Measurements from ENCODE around the gene UNC45A. TPM values are rescaled to one million over a fixed set of nuclear protein-coding genes. Genes with fewer than 3 reads are reported as not detected.

UNC45A gene
- total RNA-seq, 1 donor from 2014 or later = 30.3 TPM

DNA sequence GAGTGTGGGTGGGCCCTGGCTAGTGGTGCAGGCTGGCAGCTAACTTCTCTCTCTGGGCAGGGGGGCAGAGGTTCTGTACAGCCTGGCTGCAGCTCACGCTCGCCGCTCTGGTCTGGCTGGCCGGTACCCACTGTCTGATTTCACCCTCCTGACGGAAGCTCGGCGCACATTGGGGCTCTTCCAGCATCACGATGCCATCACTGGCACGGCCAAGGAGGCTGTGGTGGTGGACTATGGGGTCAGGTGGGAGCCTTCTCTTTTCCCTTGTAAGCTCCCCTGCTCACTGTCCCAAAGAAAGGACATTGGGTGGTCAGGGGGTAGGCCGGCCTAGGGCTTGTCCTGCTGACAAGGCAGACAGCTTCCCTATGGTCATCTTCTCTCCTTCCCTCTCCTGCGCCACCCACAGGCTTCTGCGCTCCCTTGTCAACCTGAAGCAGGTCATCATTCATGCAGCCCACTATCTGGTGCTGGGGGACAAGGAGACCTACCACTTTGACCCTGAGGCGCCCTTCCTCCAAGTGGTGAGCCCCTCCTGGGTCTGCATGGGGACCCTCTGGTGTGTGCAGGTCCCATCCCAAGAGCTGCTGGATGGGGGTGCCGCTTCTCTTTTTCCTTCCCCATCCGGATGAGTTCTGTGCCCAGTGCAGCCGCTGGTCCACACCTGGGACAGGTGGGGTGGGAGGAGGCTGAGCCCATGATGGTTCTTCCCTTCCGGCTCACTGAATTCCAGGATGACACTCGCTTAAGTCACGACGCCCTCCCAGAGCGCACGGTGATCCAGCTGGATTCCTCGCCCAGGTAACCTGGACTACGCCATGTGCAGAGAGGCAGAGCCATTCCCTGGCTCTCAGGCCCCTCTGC lies 24.4 kb upstream of the UNC45A start:
- H3K9ac ChIP-seq (ENCODE audit: low read depth in 1 of 3, low read length in 3 of 3) = peak overlapping the region in 1 of 3 donors; percentile 16
- peaks cover 81 to 87% (median 84%) of the 10 kb centered on the region in 3 donors for H3K36me3 ChIP-seq (ENCODE audit: control insufficient read depth in 3 of 3, insufficient read depth in 3 of 3, low read length in 3 of 3)
- no peak overlapping the region for H3K4me3 ChIP-seq (ENCODE audit: low read length in 3 of 3)
- H3K4me1 ChIP-seq (ENCODE audit: control insufficient read depth in 3 of 3, insufficient read depth in 3 of 3, low read length in 3 of 3) = peaks cover 11 to 25% (median 24%) of the 10 kb centered on the region in 3 donors
- no peaks in the 10 kb centered on the region for H3K27me3 ChIP-seq (ENCODE audit: control insufficient read depth in 3 of 3, insufficient read depth in 3 of 3, low read length in 3 of 3)
- no peaks in the 10 kb centered on the region for H3K9me3 ChIP-seq (ENCODE audit: control insufficient read depth in 3 of 3, low read length in 3 of 3)
- no peak overlapping the region for H3K27ac ChIP-seq (ENCODE audit: low read depth, low read length)

DNA sequence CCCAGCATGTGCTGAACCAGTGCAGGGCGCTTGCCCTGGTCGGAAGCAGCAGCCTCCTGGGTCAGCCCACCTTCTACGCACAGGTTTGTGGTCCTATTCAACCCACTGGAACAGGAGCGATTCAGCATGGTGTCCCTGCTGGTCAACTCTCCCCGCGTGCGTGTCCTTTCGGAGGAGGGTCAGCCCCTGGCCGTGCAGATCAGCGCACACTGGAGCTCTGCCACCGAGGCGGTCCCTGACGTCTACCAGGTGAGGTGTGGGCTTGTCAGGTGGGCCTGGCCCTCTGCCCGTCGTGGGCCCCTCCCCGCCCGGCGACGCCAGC lies 23.8 kb upstream of the UNC45A start:
- H3K36me3 ChIP-seq (ENCODE audit: control insufficient read depth in 3 of 3, insufficient read depth in 3 of 3, low read length in 3 of 3) = peaks cover 77 to 87% (median 81%) of the 10 kb centered on the region in 3 donors
- H3K9ac ChIP-seq (ENCODE audit: low read depth in 1 of 3, low read length in 3 of 3) = no peak overlapping the region
- no peaks in the 10 kb centered on the region for H3K9me3 ChIP-seq (ENCODE audit: control insufficient read depth in 3 of 3, low read length in 3 of 3)
- H3K27me3 ChIP-seq (ENCODE audit: control insufficient read depth in 3 of 3, insufficient read depth in 3 of 3, low read length in 3 of 3) = no peaks in the 10 kb centered on the region
- H3K27ac ChIP-seq (ENCODE audit: low read depth, low read length) = no peak overlapping the region
- peaks cover 16 to 31% (median 28%) of the 10 kb centered on the region in 3 donors for H3K4me1 ChIP-seq (ENCODE audit: control insufficient read depth in 3 of 3, insufficient read depth in 3 of 3, low read length in 3 of 3)
- H3K4me3 ChIP-seq (ENCODE audit: low read length in 3 of 3) = no peak overlapping the region

DNA sequence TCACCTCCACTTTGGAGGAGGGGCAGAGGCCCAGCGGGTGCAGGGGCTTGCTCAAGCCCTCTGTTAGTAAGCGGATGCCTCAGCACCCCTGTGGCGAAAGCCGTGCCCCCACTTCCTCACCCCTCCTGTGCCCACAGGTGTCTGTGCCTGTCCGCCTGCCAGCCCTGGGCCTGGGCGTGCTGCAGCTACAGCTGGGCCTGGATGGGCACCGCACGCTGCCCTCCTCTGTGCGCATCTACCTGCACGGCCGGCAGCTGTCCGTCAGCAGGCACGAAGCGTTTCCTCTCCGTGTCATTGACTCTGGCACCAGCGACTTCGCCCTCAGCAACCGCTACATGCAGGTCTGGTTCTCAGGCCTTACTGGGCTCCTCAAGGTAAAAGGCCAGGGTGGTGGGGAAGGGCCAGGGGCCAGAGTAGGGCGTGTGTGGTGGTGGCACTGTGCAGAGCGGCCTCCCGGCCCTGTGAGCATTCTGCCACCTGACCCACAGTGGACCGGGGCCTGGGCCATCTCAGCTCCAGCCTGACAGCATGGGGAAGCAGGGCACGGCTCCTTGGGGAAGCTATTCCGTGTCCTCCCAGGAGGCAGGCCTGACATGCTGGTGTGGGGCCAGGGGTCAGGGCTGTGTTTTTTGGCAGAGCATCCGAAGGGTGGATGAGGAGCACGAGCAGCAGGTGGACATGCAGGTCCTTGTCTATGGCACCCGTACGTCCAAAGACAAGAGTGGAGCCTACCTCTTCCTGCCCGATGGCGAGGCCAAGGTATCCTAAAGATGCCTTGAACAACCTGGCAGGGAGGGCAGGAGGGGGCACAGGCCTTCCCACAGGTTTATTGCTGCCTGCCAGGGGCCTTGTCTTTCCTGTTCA lies 22.9 kb upstream of the UNC45A start:
- Histone ChIP-seq H3K4me1 (ENCODE audit: control insufficient read depth in 3 of 3, insufficient read depth in 3 of 3, low read length in 3 of 3) (peaks cover 20 to 37% (median 36%) of the 10 kb centered on the region in 3 donors), H3K27me3 (ENCODE audit: control insufficient read depth in 3 of 3, insufficient read depth in 3 of 3, low read length in 3 of 3) (no peaks in the 10 kb centered on the region), H3K9me3 (ENCODE audit: control insufficient read depth in 3 of 3, low read length in 3 of 3) (no peaks in the 10 kb centered on the region), H3K27ac (ENCODE audit: low read depth, low read length) (no peak overlapping the region), H3K4me3 (ENCODE audit: low read length in 3 of 3) (no peak overlapping the region), H3K36me3 (ENCODE audit: control insufficient read depth in 3 of 3, insufficient read depth in 3 of 3, low read length in 3 of 3) (peaks cover 75 to 87% (median 81%) of the 10 kb centered on the region in 3 donors), H3K9ac (ENCODE audit: low read depth in 1 of 3, low read length in 3 of 3) (no peak overlapping the region)

DNA sequence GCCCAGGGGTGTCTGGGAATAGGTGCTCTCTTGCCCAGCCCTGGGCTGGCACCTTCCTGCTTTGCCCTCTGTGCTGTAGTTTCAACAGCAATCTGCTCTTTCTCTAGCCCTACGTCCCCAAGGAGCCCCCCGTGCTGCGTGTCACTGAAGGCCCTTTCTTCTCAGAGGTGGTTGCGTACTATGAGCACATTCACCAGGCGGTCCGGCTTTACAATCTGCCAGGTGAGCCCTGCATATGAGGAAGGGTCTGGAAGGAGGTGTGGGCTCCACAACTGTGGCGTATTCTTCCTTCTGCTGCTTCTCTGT lies 22.4 kb upstream of the UNC45A start:
- Histone ChIP-seq H3K9me3 (ENCODE audit: control insufficient read depth in 3 of 3, low read length in 3 of 3) (no peaks in the 10 kb centered on the region), H3K4me3 (ENCODE audit: low read length in 3 of 3) (no peak overlapping the region), H3K9ac (ENCODE audit: low read depth in 1 of 3, low read length in 3 of 3) (no peak overlapping the region), H3K27ac (ENCODE audit: low read depth, low read length) (no peak overlapping the region), H3K4me1 (ENCODE audit: control insufficient read depth in 3 of 3, insufficient read depth in 3 of 3, low read length in 3 of 3) (peaks cover 20 to 40% (median 39%) of the 10 kb centered on the region in 3 donors), H3K36me3 (ENCODE audit: control insufficient read depth in 3 of 3, insufficient read depth in 3 of 3, low read length in 3 of 3) (peaks cover 75 to 87% (median 80%) of the 10 kb centered on the region in 3 donors), H3K27me3 (ENCODE audit: control insufficient read depth in 3 of 3, insufficient read depth in 3 of 3, low read length in 3 of 3) (no peaks in the 10 kb centered on the region)

DNA sequence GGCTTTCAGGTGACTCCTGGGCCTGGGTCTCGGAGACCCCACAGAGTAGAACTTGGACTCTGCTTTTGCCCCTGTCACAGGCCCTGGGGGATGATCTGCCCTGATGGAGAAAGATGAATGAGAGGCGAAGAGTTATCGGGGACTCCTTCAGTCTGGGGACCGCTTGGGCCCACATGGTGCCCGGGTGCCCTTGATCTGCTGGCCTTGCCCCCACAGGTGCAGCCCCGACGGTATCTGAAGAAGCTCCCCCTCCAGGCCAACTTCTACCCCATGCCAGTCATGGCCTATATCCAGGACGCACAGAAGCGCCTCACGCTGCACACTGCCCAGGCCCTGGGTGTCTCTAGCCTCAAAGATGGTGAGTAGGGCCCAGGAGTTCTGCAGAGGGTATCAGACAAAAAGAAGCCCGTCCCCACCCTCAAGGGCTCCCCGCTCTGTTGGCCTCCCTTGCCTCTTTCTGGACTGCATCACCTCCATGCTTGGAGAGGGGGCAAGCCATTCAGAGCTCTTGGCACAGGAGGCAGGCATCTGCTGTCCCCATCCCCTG lies 21.6 kb upstream of the UNC45A start:
- H3K4me3 ChIP-seq (ENCODE audit: low read length in 3 of 3) = no peak overlapping the region
- H3K27me3 ChIP-seq (ENCODE audit: control insufficient read depth in 3 of 3, insufficient read depth in 3 of 3, low read length in 3 of 3) = no peaks in the 10 kb centered on the region
- peak overlapping the region in 1 of 3 donors; percentile 25 for H3K9ac ChIP-seq (ENCODE audit: low read depth in 1 of 3, low read length in 3 of 3)
- peaks cover 82 to 89% (median 83%) of the 10 kb centered on the region in 3 donors for H3K36me3 ChIP-seq (ENCODE audit: control insufficient read depth in 3 of 3, insufficient read depth in 3 of 3, low read length in 3 of 3)
- H3K9me3 ChIP-seq (ENCODE audit: control insufficient read depth in 3 of 3, low read length in 3 of 3) = no peaks in the 10 kb centered on the region
- no peak overlapping the region for H3K27ac ChIP-seq (ENCODE audit: low read depth, low read length)
- H3K4me1 ChIP-seq (ENCODE audit: control insufficient read depth in 3 of 3, insufficient read depth in 3 of 3, low read length in 3 of 3) = peaks cover 20 to 45% (median 45%) of the 10 kb centered on the region in 3 donors

DNA sequence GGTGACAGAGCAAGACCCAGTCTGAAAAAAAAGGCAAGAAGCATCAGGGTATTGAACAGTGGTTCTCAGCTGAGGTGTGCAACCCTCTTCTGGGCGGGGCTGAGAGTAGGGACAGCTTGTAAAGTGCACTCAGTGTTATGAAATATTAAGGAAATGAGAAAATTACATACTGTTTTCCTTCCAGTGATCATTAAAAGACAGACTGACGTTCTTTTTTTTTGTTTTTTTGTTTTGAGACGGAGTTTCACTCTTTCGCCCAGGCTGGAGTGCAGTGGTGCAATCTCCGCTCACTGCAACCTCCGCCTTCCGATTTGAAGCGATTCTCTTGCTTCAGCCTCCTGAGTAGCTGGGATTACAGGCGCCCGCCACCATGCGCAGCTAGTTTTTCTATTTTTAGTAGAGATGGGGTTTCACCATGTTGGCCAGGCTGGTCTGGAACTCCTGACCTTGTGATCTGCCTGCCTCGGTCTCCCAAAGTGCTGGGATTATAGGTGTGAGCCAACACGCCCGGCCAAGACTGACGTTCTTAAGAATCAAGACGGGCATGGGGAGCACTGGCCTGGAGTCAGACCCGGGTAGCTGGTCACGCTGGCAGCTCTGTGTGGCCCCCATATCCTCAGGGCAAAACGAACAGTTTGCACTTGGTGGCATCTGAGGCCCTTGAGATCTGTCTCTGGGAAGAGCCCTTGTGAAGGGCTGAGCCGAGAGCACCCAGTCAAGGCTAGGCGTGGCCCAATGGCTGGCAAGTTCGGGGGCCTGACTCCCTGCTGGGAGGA lies 20.6 kb upstream of the UNC45A start:
- peaks cover 20 to 48% (median 45%) of the 10 kb centered on the region in 3 donors for H3K4me1 ChIP-seq (ENCODE audit: control insufficient read depth in 3 of 3, insufficient read depth in 3 of 3, low read length in 3 of 3)
- H3K27me3 ChIP-seq (ENCODE audit: control insufficient read depth in 3 of 3, insufficient read depth in 3 of 3, low read length in 3 of 3) = no peaks in the 10 kb centered on the region
- H3K27ac ChIP-seq (ENCODE audit: low read depth, low read length) = peak overlapping the region; percentile 92
- H3K36me3 ChIP-seq (ENCODE audit: control insufficient read depth in 3 of 3, insufficient read depth in 3 of 3, low read length in 3 of 3) = peaks cover 83 to 89% (median 84%) of the 10 kb centered on the region in 3 donors
- peak overlapping the region; percentile 15 to 82 (median 52) for H3K9ac ChIP-seq (ENCODE audit: low read depth in 1 of 3, low read length in 3 of 3)
- no peaks in the 10 kb centered on the region for H3K9me3 ChIP-seq (ENCODE audit: control insufficient read depth in 3 of 3, low read length in 3 of 3)
- H3K4me3 ChIP-seq (ENCODE audit: low read length in 3 of 3) = peak overlapping the region in 1 of 3 donors; percentile 6

DNA sequence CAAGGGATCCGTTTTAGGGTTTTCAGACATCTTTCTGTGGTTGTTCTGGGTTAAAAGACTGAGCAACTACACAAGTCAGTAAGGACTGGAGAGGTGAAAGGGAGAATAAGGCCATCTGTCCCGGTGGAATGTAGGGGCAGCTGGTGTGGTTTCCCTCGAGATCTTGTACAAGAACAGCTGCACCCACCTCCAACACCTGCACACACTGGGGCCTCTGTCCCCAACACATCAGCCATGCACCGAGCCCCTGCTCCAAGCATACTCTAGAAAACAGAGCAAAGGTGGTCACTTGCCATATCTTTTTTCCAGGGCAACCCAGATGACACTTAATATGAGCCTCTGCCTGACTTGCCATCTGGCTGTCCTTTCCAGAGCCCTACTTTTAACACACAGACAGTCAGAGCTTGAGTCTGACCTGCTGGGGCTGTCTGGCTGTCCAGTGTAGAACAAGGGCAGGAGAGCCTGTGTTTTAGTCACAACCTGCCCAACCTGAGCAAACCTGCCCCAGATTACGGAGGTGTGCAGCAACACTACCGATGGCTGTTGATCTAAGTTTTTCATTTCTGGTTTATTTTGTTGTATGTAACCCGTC lies 19.8 kb upstream of the UNC45A start:
- H3K4me3 ChIP-seq (ENCODE audit: low read length in 3 of 3) = peak overlapping the region in 2 of 3 donors; percentile 47 to 69
- no peaks in the 10 kb centered on the region for H3K9me3 ChIP-seq (ENCODE audit: control insufficient read depth in 3 of 3, low read length in 3 of 3)
- peaks cover 20 to 49% (median 48%) of the 10 kb centered on the region in 3 donors for H3K4me1 ChIP-seq (ENCODE audit: control insufficient read depth in 3 of 3, insufficient read depth in 3 of 3, low read length in 3 of 3)
- H3K36me3 ChIP-seq (ENCODE audit: control insufficient read depth in 3 of 3, insufficient read depth in 3 of 3, low read length in 3 of 3) = peaks cover 84 to 92% (median 85%) of the 10 kb centered on the region in 3 donors
- H3K27ac ChIP-seq (ENCODE audit: low read depth, low read length) = peak overlapping the region; percentile 92
- no peaks in the 10 kb centered on the region for H3K27me3 ChIP-seq (ENCODE audit: control insufficient read depth in 3 of 3, insufficient read depth in 3 of 3, low read length in 3 of 3)
- peak overlapping the region; percentile 52 to 82 (median 76) for H3K9ac ChIP-seq (ENCODE audit: low read depth in 1 of 3, low read length in 3 of 3)

DNA sequence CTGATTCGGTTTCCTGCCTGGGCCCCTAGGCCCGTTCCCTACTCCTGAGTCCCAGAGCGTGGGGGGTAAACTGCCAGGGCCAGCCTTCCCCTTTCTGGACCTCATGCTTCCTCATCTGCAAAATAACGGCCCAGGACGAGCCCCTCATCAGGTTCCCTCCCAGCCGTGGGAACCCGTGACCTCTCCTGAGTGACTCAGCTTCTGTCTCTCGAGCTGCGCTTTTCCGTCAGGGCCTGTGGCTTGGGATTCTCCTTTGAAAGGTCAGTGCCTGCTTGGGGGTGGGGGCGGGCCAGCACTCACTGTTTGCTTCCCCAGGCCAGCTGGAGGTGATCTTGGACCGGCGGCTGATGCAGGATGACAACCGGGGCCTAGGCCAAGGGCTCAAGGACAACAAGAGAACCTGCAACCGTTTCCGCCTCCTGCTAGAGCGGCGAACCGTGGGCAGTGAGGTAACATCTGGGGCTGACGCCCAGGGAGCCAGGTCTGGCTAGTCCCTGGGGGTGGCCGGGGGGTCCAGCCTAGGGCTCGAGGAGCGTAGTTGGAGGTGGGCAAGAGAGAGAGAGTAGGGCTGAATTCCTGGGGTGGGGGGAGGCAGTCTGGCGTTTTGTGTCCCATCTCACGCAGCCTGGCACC lies 19.2 kb upstream of the UNC45A start:
- Histone ChIP-seq H3K9me3 (ENCODE audit: control insufficient read depth in 3 of 3, low read length in 3 of 3) (no peaks in the 10 kb centered on the region), H3K27me3 (ENCODE audit: control insufficient read depth in 3 of 3, insufficient read depth in 3 of 3, low read length in 3 of 3) (no peaks in the 10 kb centered on the region), H3K36me3 (ENCODE audit: control insufficient read depth in 3 of 3, insufficient read depth in 3 of 3, low read length in 3 of 3) (peaks cover 83 to 92% (median 84%) of the 10 kb centered on the region in 3 donors), H3K9ac (ENCODE audit: low read depth in 1 of 3, low read length in 3 of 3) (peak overlapping the region; percentile 52 to 82 (median 76)), H3K4me3 (ENCODE audit: low read length in 3 of 3) (peak overlapping the region in 2 of 3 donors; percentile 47 to 69), H3K27ac (ENCODE audit: low read depth, low read length) (peak overlapping the region; percentile 92), H3K4me1 (ENCODE audit: control insufficient read depth in 3 of 3, insufficient read depth in 3 of 3, low read length in 3 of 3) (peaks cover 20 to 49% (median 48%) of the 10 kb centered on the region in 3 donors)

Data from skeletal muscle tissue (tissue), 4 donors.